HG02623 (cell line): Measurements from ENCODE around the gene POTEE.
"Not testable (repeated sequence)": the region's sequence is repeated elsewhere in the genome, so short reads cannot be mapped to it uniquely, and the experiment has no call there.

ENCODE experiments used
- ATAC-seq: cut with Tn5 transposase; IDR thresholded peaks from one replicate; pipeline ENCODE4 v1.9.1; 2021; ENCODE audit warnings: moderate library complexity; ENCODE audit not compliant: unreplicated experiment

POTEE gene

GRCh38 chr2:131209030-131209772, at the start of gene POTEE:
Gene POTEE (plus strand): TSS chr2:131209536. CDS start chr2:131218403, 8,867 bp downstream.
- ATAC-seq: not testable (repeated sequence)

- ATAC-seq: not testable (repeated sequence)
These were observed 43.8 kb upstream of the POTEE start for GRCh38 chr2:131165562-131165961.

- no peak for ATAC-seq
These were observed 40.8 kb upstream of the POTEE start for GRCh38 chr2:131168538-131168937.

GRCh38 chr2:131178050-131178449, 31.3 kb upstream of the POTEE start:
- not testable (repeated sequence) for ATAC-seq

GRCh38 chr2:131178721-131179418, 30.5 kb upstream of the POTEE start:
- not testable (repeated sequence) for ATAC-seq

- ATAC-seq: not testable (repeated sequence)
These were observed 27.9 kb upstream of the POTEE start for GRCh38 chr2:131181451-131181850.

GRCh38 chr2:131193421-131193820, 15.9 kb upstream of the POTEE start:
- ATAC-seq: not testable (repeated sequence)

- not testable (repeated sequence) for ATAC-seq
These were observed 13.2 kb upstream of the POTEE start for GRCh38 chr2:131196186-131196585.

- ATAC-seq: no peak
These were observed 8.2 kb upstream of the POTEE start for GRCh38 chr2:131201098-131201497.

- ATAC-seq: not testable (repeated sequence)
These were observed 1.5 kb upstream of the POTEE start for GRCh38 chr2:131207839-131208238.

GRCh38 chr2:131209773-131210104, 403 bp downstream of the POTEE start:
- ATAC-seq: not testable (repeated sequence)

- ATAC-seq: not testable (repeated sequence)
These were observed 1.3 kb downstream of the POTEE start for GRCh38 chr2:131210434-131211211.

GRCh38 chr2:131217238-131217986, 8.1 kb downstream of the POTEE start:
- ATAC-seq: not testable (repeated sequence)

- ATAC-seq: not testable (repeated sequence)
These were observed 26.5 kb downstream of the POTEE start for GRCh38 chr2:131235543-131236449.
